Natural killer cell (primary cell): ENCODE data around the gene PHLDB2. TPM values are rescaled to one million over a fixed set of nuclear protein-coding genes. Genes with fewer than 3 reads are reported as not detected.

Source experiments
- ATAC-seq, 3 donors: fragments of 150-1000 bp in 2 of 3; fragments of 200-7000 bp in 1 of 3; cut with Tn5 transposase; 1 replicate in 1 of 3; 2 replicates in 2 of 3; pipeline ENCODE4 v1.10.0; 2021; ENCODE audit warnings: mild to moderate bottlenecking in 2 of 3, moderate library complexity in 2 of 3
- DNase-seq, 2 donors: peaks; one replicate each; pipeline versions ENCODE4 v3.0.0 to v3.0.0-alpha.2; 2013 to 2021; ENCODE audit warnings: mixed read lengths in 1 of 2
- H3K27ac ChIP-seq: one replicate; pipeline ENCODE4 v1.5.1; 2013; ENCODE audit warnings: mild to moderate bottlenecking, low read length
- H3K27me3 ChIP-seq: one replicate; pipeline ENCODE4 v1.6.1; 2013; ENCODE audit warnings: low read length; ENCODE audit not compliant: control insufficient read depth, insufficient read depth
- H3K36me3 ChIP-seq: one replicate; pipeline ENCODE4 v1.6.1; 2013; ENCODE audit warnings: low read length; ENCODE audit not compliant: control insufficient read depth, insufficient read depth
- H3K4me1 ChIP-seq: one replicate; pipeline ENCODE4 v1.6.1; 2013; ENCODE audit warnings: low read length; ENCODE audit not compliant: control insufficient read depth, insufficient read depth
- H3K4me3 ChIP-seq: one replicate; pipeline ENCODE4 v1.5.1; 2013; ENCODE audit warnings: low read length
- H3K9me3 ChIP-seq: one replicate; pipeline ENCODE4 v1.6.1; 2013; ENCODE audit warnings: low read length; ENCODE audit not compliant: control insufficient read depth, insufficient read depth
- H3K27ac Mint-ChIP-seq, 2 donors: one replicate each; pipeline ENCODE4 v1.8.0; 2022; ENCODE audit warnings: mild to moderate bottlenecking in 2 of 2, mixed read lengths in 2 of 2, moderate library complexity in 1 of 2
- H3K27me3 Mint-ChIP-seq, 2 donors: one replicate each; pipeline ENCODE4 v1.8.0; 2022; ENCODE audit warnings: low read depth in 2 of 2, mixed read lengths in 2 of 2
- H3K36me3 Mint-ChIP-seq: one replicate; pipeline ENCODE4 v1.8.0; 2022; ENCODE audit warnings: mixed read lengths
- H3K4me1 Mint-ChIP-seq, 2 donors: one replicate each; pipeline ENCODE4 v1.8.0; 2022; ENCODE audit warnings: mixed read lengths in 2 of 2
- H3K4me3 Mint-ChIP-seq: one replicate; pipeline ENCODE4 v1.8.0; 2022; ENCODE audit warnings: mild to moderate bottlenecking, moderate library complexity, mixed read lengths
- H3K9me3 Mint-ChIP-seq, 2 donors: one replicate each; pipeline ENCODE4 v1.8.0; 2022; ENCODE audit warnings: mixed read lengths in 2 of 2
- WGBS: methylation state at CpG from one replicate; pipeline ENCODE4 v1.1.7; 2013; ENCODE audit warnings: missing lambda C conversion rate; ENCODE audit not compliant: insufficient coverage; 5-methylcytosine and 5-hydroxymethylcytosine counted together
- intact Hi-C: fragments of 100-400 bp; cut with micrococcal nuclease; formaldehyde crosslinking; loops from one replicate; pipeline ENCODE4 v1.14.2; 2022
- total RNA-seq, 4 donors: library from RNA; stranded (reverse); fragments of 120-200 nt in 1 of 4; gene quantifications; one replicate each; pipeline versions ENCODE4 v1.2.3 to v1.2.4, GENCODE V29; 2013 to 2022
- TF ChIP-seq, protein P1 (sequence below): fragments of 200-600 bp; IDR thresholded peaks from one replicate; pipeline ENCODE4 v1.8.0; 2022; ENCODE audit warnings: antibody characterized with exemption

The PHLDB2 gene
- total RNA-seq, 3 donors from 2014 or later (not counting 1 experiment from before 2014, with no cell fraction given), result 63.3 to 93.4 (median 64.0) TPM

GRCh38 chr3:111978583-111979433 lies 119.7 kb downstream of the PHLDB2 start, which contains the start of gene ABHD10:
Gene ABHD10 (plus strand): TSS chr3:111979026. CDS start chr3:111979062, 36 bp downstream.
- no peaks in the 10 kb centered on the region for H3K36me3 Mint-ChIP-seq

DNA sequence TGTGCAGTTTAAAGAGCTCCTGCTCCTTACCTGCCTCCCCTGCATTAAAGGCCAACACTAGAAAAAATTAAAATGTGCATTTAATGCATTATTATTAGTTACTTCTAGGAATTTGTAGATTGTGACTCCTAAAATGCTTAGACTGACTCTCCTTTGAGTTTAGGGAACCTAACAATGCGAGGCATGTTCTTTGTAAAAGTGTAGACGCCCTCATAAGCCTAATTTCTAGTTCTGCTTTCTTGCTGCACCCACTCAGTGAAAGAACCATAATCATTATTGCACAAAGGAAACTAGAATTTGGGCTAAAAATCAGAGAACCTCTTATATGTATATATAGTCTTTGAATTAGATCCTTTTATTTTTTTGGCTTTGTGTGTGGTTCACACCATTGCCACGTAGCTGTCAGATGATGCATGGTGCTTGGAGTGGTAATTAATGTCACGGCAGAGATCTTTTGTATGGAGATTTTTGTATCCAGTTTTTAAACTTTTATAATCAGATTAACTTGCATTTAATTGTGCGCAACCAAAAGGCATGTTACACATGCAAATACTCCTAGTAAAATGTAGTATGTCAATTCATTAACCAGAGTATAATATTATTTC lies 120.5 kb downstream of the PHLDB2 start:
- no peaks in the 10 kb centered on the region for H3K27me3 ChIP-seq
- Mint-ChIP-seq H3K36me3 (no peaks in the 10 kb centered on the region), H3K4me1 (peaks cover 21 to 32% of the 10 kb centered on the region in 2 donors), H3K4me3 (peak overlapping the region; percentile 93), H3K27ac (peak overlapping the region; percentile 91 to 93), H3K9me3 (no peaks in the 10 kb centered on the region), H3K27me3 (no peaks in the 10 kb centered on the region)
- peak overlapping the region; percentile 82 for H3K27ac ChIP-seq
- intact Hi-C loops, result loop anchor here (5.0 kb wide), 1 partner anchor 583 kb away; the partner anchor contains the start of genes ATG3 and SLC35A5
- TF ChIP-seq, protein P1, sequence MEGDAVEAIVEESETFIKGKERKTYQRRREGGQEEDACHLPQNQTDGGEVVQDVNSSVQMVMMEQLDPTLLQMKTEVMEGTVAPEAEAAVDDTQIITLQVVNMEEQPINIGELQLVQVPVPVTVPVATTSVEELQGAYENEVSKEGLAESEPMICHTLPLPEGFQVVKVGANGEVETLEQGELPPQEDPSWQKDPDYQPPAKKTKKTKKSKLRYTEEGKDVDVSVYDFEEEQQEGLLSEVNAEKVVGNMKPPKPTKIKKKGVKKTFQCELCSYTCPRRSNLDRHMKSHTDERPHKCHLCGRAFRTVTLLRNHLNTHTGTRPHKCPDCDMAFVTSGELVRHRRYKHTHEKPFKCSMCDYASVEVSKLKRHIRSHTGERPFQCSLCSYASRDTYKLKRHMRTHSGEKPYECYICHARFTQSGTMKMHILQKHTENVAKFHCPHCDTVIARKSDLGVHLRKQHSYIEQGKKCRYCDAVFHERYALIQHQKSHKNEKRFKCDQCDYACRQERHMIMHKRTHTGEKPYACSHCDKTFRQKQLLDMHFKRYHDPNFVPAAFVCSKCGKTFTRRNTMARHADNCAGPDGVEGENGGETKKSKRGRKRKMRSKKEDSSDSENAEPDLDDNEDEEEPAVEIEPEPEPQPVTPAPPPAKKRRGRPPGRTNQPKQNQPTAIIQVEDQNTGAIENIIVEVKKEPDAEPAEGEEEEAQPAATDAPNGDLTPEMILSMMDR, result no peak
- DNase-seq, result peak in 1 of 2 donors; percentile 60
- H3K9me3 ChIP-seq, result no peaks in the 10 kb centered on the region
- H3K36me3 ChIP-seq, result peaks cover 12% of the 10 kb centered on the region
- H3K4me1 ChIP-seq, result peaks cover 12% of the 10 kb centered on the region
- WGBS, result 0% methylated on average over 3 of the region's 5 CpGs
- ATAC-seq, result peak; percentile 27 to 44 (median 35)
- peak overlapping the region; percentile 95 for H3K4me3 ChIP-seq

More at GRCh38 chr3:111978583-111979433, 119.7 kb downstream of the PHLDB2 start, which contains the start of gene ABHD10:
- peak within 1 kb of the TSS; percentile 93 for H3K4me3 Mint-ChIP-seq
- WGBS, result 10% methylated on average over 58 of the region's 61 CpGs
- no peaks in the 10 kb centered on the region for H3K27me3 Mint-ChIP-seq
- H3K36me3 ChIP-seq, result peaks cover 7% of the 10 kb centered on the region
- H3K9me3 ChIP-seq, result no peaks in the 10 kb centered on the region
- H3K27ac Mint-ChIP-seq, result peak within 1 kb of the TSS; percentile 91 to 93
- H3K9me3 Mint-ChIP-seq, result no peaks in the 10 kb centered on the region
- H3K4me1 Mint-ChIP-seq, result peaks cover 19 to 31% of the 10 kb centered on the region in 2 donors
- peaks cover 12% of the 10 kb centered on the region for H3K4me1 ChIP-seq
- TF ChIP-seq, protein P1, result no peak
- intact Hi-C loops, result loop anchor here (5.0 kb wide), 1 partner anchor 583 kb away; the partner anchor contains the start of genes ATG3 and SLC35A5
- H3K4me3 ChIP-seq, result peak within 1 kb of the TSS; percentile 95
- peak; percentile 93 to 95 (median 93) for ATAC-seq
- DNase-seq, result peak; percentile 92 to 100
- peak within 1 kb of the TSS; percentile 82 for H3K27ac ChIP-seq
- H3K27me3 ChIP-seq, result no peaks in the 10 kb centered on the region

GRCh38 chr3:111980716-111981456 lies 121.8 kb downstream of the PHLDB2 start:
- TF ChIP-seq, protein P1, result no peak
- Mint-ChIP-seq H3K36me3 (no peaks in the 10 kb centered on the region), H3K4me1 (peaks cover 34 to 45% of the 10 kb centered on the region in 2 donors), H3K9me3 (no peaks in the 10 kb centered on the region), H3K27me3 (no peaks in the 10 kb centered on the region), H3K4me3 (peak overlapping the region; percentile 53), H3K27ac (no peak overlapping the region)
- DNase-seq, result no peak
- H3K4me3 ChIP-seq, result no peak overlapping the region
- H3K4me1 ChIP-seq, result peaks cover 12% of the 10 kb centered on the region
- H3K27ac ChIP-seq, result no peak overlapping the region
- ATAC-seq, result no peak
- intact Hi-C loops, result no loop called here
- H3K9me3 ChIP-seq, result no peaks in the 10 kb centered on the region
- 85% methylated on average over 8 of the region's 10 CpGs for WGBS
- H3K27me3 ChIP-seq, result no peaks in the 10 kb centered on the region
- H3K36me3 ChIP-seq, result peaks cover 12% of the 10 kb centered on the region
